LNCAP (cell line): ENCODE measurements around the gene PAX5.

Experiments
- TF ChIP-seq, protein P1 (sequence below): fragments of 450-650 bp; IDR thresholded peaks from 2 replicates; pipeline ENCODE4 v1.5.1; 2017; ENCODE audit warnings: mild to moderate bottlenecking

PAX5 gene

DNA sequence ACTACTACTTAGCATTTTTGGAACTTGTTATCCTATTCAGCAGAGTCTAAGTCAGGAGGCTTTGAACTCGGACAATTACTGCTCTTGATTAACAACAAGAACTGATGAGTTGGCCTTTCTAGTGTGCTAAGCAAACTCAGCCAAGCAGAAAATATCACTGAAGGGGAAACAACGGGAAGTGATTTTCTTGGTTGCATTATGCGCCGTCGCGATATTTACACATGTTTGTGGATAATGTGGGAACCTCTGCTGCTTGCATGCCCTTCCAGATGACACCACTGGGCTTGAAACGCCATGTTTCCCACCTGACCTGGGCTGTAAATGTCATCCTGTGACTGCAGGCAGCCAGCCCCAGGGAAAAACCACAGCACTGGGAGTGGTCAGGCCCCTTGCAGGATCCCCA, 205.5 kb downstream of the PAX5 start:
- TF ChIP-seq, protein P1, sequence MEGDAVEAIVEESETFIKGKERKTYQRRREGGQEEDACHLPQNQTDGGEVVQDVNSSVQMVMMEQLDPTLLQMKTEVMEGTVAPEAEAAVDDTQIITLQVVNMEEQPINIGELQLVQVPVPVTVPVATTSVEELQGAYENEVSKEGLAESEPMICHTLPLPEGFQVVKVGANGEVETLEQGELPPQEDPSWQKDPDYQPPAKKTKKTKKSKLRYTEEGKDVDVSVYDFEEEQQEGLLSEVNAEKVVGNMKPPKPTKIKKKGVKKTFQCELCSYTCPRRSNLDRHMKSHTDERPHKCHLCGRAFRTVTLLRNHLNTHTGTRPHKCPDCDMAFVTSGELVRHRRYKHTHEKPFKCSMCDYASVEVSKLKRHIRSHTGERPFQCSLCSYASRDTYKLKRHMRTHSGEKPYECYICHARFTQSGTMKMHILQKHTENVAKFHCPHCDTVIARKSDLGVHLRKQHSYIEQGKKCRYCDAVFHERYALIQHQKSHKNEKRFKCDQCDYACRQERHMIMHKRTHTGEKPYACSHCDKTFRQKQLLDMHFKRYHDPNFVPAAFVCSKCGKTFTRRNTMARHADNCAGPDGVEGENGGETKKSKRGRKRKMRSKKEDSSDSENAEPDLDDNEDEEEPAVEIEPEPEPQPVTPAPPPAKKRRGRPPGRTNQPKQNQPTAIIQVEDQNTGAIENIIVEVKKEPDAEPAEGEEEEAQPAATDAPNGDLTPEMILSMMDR = no peak

DNA sequence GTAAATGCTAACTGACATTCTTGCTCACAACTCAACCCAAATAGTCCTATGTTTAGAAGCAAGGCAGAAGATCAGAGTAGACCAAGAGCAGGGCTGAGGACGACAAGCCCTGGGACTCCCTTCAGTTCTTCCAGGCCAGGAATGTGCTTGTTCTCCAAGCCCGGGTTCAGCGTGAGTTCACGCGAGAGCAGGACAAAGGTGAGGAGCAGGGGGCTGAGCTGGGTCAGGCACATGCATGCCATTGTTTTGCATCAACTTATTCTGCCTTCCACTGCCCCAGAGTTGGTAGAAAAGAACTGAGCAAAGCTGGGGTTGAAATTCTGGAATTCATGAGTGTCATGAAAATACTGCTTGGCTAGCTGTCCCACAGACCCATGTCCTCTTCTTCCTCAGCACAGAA, 206.5 kb downstream of the PAX5 start:
- TF ChIP-seq, protein P1 = no peak

DNA sequence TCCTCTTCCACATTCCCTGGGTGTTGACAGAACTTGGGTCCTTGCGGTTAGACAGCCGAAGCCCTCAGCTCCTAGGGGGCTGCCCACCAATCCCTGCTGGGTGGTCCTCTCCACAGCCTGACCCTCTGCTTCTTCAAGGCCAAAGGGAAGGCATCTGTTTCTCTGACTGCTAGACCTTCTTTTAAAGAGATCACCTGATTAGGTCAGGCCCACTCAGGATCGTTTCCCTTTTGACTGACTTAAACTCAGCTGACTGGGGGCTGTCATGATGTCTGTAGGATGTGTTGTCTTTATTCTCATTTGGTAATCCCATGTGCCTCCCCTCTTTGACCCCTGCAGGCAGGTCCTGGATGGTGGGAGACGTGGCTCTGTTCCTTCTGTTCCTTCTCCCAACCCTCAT, 207.5 kb downstream of the PAX5 start:
- TF ChIP-seq, protein P1 = no peak

DNA sequence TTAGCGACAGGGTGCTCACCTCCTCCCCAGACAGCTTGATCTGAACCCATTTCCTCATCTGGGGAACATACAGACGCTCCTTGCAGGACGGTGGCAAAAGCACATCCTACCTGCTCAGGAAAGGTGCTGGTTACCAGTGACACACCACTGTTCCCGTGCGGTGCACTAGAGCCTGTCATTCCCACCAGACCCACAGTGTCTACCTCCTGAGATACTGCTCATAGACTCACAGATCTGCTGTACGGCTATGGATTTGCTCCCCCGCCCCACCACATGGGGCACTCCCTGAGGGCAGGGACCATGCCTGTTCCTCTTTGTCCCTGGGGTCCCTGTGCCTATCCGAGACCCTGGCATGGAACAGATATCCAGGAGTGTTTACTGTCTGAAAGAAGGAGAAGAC, 208.9 kb downstream of the PAX5 start:
- TF ChIP-seq, protein P1 = no peak

DNA sequence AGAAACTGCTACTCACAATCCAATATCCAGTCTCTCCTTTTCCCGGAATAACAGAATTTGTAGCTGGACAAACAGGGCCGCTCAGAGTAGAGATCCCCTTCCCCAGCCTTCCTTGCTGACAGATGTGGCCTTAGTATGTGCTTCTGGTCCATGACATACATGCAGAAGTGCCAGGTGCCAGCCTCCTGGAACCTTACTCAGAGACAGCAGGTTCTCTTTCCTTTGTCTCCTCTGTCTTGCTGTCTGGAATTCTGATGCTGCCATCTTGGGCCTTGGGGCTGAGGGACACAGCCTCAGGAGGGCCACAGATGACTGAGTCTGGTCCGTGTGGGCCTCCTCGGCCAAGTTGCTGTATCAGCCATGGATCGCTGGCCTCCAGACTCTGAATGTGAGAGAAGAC, 210.1 kb downstream of the PAX5 start:
- TF ChIP-seq, protein P1 = no peak

DNA sequence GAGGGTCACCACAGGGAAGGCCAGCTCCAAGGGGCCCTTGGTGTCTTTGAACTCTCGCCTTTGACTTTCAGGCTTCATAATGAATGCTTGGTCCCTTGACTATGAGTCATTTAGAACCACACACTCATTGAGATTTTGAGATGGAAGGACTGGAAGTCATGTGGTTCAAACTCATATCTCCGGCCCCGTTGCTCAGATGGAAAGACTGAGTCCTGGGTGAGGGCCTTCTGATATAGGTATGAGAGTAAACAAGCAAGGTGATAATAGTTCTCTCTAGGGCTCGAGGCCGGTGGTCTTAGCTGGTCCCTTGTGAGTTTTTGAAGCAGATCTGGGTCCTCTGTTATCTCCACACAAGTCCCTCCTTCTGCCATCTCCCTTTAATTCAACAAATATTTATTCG, 210.6 kb downstream of the PAX5 start:
- TF ChIP-seq, protein P1 = no peak

DNA sequence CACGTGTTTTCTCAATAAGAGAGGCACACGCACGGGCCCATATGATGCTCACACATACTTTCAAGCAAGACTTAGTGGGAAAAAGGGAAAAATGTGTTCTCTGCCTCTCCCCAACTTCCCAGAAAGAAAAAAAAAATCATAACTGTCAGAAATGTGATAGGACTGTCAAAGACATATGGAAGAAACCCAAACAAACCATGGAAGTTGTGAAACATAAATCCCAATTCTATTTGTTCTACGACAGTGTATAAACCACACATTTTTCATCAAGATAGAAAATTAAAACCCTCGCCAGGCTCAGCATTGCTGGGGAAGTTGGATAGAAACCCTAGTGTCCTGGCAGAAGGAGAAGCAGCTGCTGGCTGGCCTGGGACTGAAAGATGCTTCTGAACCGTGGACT, 211.9 kb downstream of the PAX5 start:
- TF ChIP-seq, protein P1 = no peak

DNA sequence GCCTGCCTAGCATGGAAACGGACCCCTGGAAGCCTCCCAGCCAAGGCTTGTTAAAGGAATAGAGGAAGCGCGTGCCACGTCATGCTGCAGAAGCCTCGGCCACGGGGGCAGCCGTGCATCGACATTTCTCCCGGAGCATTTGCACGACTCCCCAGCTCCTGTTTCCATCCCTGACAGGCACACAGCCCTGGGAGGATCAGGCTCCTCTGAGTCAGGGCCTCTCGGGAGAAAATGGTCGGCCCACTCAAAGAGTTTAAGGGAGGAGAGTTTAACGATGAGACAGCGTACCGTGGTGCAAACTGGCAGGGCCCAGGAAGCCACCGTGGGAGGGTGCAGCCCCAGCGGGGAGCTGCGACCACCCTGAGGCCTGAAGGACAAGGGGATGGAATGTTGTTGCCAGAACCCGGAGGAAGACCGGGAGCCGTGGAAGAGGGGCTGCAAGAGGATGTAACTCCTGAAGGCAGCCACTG, 213.6 kb downstream of the PAX5 start:
- TF ChIP-seq, protein P1 = no peak
